Astrocyte of the spinal cord (primary cell): ENCODE measurements around the gene ULBP2.
"Not testable (repeated sequence)": the region's sequence is repeated elsewhere in the genome, so short reads cannot be mapped to it uniquely, and the experiment has no call there.

Experiments used
- DNase-seq: peaks from one replicate; pipeline ENCODE4 v3.0.0; 2011; ENCODE audit warnings: low read depth, low spot score
- H3K4me3 ChIP-seq: 2 replicates; pipeline ENCODE4 v1.5.1; 2011; ENCODE audit warnings: low read depth, mild to moderate bottlenecking, low read length, moderate library complexity
- CTCF ChIP-seq: IDR thresholded peaks from 2 replicates; pipeline ENCODE4 v1.5.1; 2012; ENCODE audit warnings: low read depth, mild to moderate bottlenecking, low read length, inconsistent platforms
- in situ Hi-C: cut with HindIII; loops from 2 replicates; pipeline ENCODE4 v1.10.0; 2017; ENCODE audit warnings: low sequenced_read_pairs

The ULBP2 gene

DNA sequence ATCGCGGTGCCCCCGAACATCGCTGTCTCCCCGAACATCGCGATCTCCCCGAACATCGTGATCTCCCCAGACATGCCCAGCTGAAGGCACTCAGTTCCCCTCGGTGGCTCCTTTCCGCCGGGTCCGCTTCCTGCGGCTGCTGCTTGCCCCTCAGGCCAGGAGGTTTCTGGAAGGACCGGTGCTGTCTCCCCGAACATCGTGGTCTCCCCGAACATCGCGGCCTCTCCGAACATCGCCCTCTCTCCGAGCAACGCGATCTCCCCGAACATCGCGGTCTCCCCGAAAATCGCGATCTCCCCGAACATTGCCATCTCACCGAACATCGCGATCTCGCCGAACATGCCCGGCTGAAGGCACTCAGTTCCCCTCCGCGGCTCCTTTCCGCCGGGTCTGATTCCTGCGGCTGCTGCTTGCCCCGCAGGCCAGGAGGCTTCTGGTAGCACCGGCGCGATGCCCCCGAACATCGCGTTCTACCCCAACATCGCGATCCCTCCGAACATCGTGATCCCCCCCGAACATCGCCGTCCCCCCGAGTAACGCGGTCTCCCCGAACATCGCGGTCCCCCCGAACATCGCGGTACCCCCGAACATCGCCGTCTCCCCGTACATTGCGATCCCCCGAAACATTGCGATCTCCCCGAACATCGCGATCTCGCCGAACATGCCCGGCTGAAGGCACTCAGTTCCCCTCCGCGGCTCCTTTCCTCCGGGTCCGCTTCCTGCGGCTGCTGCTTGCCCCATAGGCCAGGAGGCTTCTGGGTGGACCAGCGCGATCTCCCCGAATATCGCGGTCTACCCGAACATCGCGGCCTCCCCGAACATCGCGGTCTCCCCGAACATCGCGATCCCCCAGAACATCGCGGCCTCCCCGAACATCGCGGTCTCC, 22.7 kb downstream of the ULBP2 start:
- in situ Hi-C loops: no loop called here

GRCh38 chr6:149965194-149966020, 23.6 kb downstream of the ULBP2 start:
- peak overlapping the region; percentile 48 for H3K4me3 ChIP-seq
- in situ Hi-C loops: no loop called here
- DNase-seq: no peak
- no peak for TF ChIP-seq CTCF

More for the DNA sequence above, 22.7 kb downstream of the ULBP2 start:
- no peak for TF ChIP-seq CTCF
- peak overlapping the region; percentile 48 for H3K4me3 ChIP-seq
- peak; percentile 42 for DNase-seq

- DNase-seq, in situ Hi-C loops: not testable (repeated sequence)
Observed at GRCh38 chr6:149966319-149966718, 24.5 kb downstream of the ULBP2 start.

GRCh38 chr6:149967591-149967990, 25.8 kb downstream of the ULBP2 start:
- no peak for DNase-seq
- in situ Hi-C loops: no loop called here
- H3K4me3 ChIP-seq: no peak overlapping the region
- no peak for TF ChIP-seq CTCF

More at GRCh38 chr6:149966319-149966718, 24.5 kb downstream of the ULBP2 start:
- H3K4me3 ChIP-seq: not testable (repeated sequence)

DNA sequence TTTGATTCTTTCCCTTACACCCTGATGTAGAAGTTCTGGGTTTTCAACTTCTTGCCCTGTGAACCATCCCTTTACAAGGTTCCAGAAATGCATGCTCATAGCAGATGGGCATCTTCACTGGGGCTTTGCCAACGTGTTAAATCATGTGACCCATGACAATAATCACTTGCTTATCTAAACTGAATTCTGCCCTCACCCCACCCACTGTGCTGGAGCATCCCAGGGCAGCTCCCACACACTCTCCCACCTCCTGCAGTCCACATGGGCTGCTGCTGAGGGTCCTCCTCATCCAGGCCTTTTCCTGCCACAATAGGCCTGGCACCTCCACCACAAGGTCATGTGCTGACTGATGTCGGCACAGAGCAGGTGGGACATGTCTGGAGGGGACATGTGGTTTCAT, 26.2 kb downstream of the ULBP2 start:
- in situ Hi-C loops, DNase-seq, H3K4me3 ChIP-seq: not testable (repeated sequence)

GRCh38 chr6:149968909-149969308, 27.1 kb downstream of the ULBP2 start:
- DNase-seq, H3K4me3 ChIP-seq, in situ Hi-C loops: not testable (repeated sequence)

GRCh38 chr6:149969635-149970034, 27.8 kb downstream of the ULBP2 start:
- in situ Hi-C loops: no loop called here
- no peak for TF ChIP-seq CTCF
- no peak for DNase-seq
- H3K4me3 ChIP-seq: no peak overlapping the region

- H3K4me3 ChIP-seq, in situ Hi-C loops, DNase-seq: not testable (repeated sequence)
Observed at GRCh38 chr6:149974394-149974793, 32.6 kb downstream of the ULBP2 start.
